Stimulated activated CD8-positive, alpha-beta memory T cell treated with anti-CD3 and anti-CD28 coated beads, Interleukin-4, amount 100 ng/mL, for 24 hours (primary cell): ENCODE results near the gene STX11.
"Not testable (repeated sequence)": the region's sequence is repeated elsewhere in the genome, so short reads cannot be mapped to it uniquely, and the experiment has no call there.

ENCODE experiments used
- DNase-seq: peaks from one replicate; pipeline ENCODE4 v3.0.0-alpha.2; 2020; ENCODE audit warnings: low read depth

Gene STX11

GRCh38 chr6:144176043-144176442 is 25.7 kb downstream of the STX11 start:
- DNase-seq: no peak

- DNase-seq: no peak
Measured at GRCh38 chr6:144177726-144178125, 27.4 kb downstream of the STX11 start.

- DNase-seq: no peak
Measured at GRCh38 chr6:144178323-144178722, 28.0 kb downstream of the STX11 start.

GRCh38 chr6:144179237-144179636 is 28.9 kb downstream of the STX11 start:
- no peak for DNase-seq

- no peak for DNase-seq
Measured at GRCh38 chr6:144179828-144180227, 29.5 kb downstream of the STX11 start.

- DNase-seq: not testable (repeated sequence)
Measured at GRCh38 chr6:144180354-144180753, 30.0 kb downstream of the STX11 start.

GRCh38 chr6:144181639-144182038 is 31.3 kb downstream of the STX11 start:
- DNase-seq: no peak

GRCh38 chr6:144184186-144184585 is 33.9 kb downstream of the STX11 start:
- not testable (repeated sequence) for DNase-seq

GRCh38 chr6:144185133-144185836 is 35.0 kb downstream of the STX11 start:
- DNase-seq: no peak

- no peak for DNase-seq
Measured at GRCh38 chr6:144186817-144187625, 36.7 kb downstream of the STX11 start.

- DNase-seq: no peak
Measured at GRCh38 chr6:144189351-144189750, 39.0 kb downstream of the STX11 start.

GRCh38 chr6:144190080-144190479 is 39.8 kb downstream of the STX11 start:
- no peak for DNase-seq

- DNase-seq: no peak
Measured at GRCh38 chr6:144190593-144190992, 40.3 kb downstream of the STX11 start.

- no peak for DNase-seq
Measured at GRCh38 chr6:144193181-144193580, 42.9 kb downstream of the STX11 start.

- no peak for DNase-seq
Measured at GRCh38 chr6:144194293-144194810, 44.0 kb downstream of the STX11 start.

GRCh38 chr6:144195671-144196270 is 45.5 kb downstream of the STX11 start:
- no peak for DNase-seq

- no peak for DNase-seq
Measured at GRCh38 chr6:144197919-144198318, 47.6 kb downstream of the STX11 start.

- no peak for DNase-seq
Measured at GRCh38 chr6:144202879-144203468, 52.7 kb downstream of the STX11 start.

- DNase-seq: no peak
Measured at GRCh38 chr6:144211160-144211559, 60.8 kb downstream of the STX11 start.

- DNase-seq: no peak
Measured at GRCh38 chr6:144213315-144213714, 63.0 kb downstream of the STX11 start.

- DNase-seq: no peak
Measured at GRCh38 chr6:144214029-144214428, 63.7 kb downstream of the STX11 start.

- DNase-seq: no peak
Measured at GRCh38 chr6:144214622-144215401, 64.5 kb downstream of the STX11 start.
